Measurements from ENCODE around the gene UNC5B.

DNA sequence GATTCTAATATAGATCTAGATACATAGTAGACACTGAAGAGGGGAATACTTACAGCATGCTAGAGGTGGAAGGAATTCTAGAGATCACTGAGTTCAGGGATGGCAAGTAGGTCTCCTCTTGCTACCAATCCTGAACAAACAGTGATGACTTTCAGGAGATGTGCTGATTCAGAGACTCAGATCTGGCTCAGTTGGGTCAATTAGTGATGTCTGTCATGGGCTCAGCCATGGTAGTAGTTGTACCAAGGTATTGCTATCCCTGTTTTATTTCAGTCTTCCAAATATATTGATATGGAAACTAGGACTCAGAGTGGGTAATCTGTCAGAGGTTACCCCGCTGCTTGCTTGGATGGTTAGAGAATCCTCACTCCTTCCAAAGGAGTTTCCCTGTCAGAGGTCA is 38.5 kb downstream of the UNC5B start:
- TF ChIP-seq, protein P1, sequence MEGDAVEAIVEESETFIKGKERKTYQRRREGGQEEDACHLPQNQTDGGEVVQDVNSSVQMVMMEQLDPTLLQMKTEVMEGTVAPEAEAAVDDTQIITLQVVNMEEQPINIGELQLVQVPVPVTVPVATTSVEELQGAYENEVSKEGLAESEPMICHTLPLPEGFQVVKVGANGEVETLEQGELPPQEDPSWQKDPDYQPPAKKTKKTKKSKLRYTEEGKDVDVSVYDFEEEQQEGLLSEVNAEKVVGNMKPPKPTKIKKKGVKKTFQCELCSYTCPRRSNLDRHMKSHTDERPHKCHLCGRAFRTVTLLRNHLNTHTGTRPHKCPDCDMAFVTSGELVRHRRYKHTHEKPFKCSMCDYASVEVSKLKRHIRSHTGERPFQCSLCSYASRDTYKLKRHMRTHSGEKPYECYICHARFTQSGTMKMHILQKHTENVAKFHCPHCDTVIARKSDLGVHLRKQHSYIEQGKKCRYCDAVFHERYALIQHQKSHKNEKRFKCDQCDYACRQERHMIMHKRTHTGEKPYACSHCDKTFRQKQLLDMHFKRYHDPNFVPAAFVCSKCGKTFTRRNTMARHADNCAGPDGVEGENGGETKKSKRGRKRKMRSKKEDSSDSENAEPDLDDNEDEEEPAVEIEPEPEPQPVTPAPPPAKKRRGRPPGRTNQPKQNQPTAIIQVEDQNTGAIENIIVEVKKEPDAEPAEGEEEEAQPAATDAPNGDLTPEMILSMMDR (IDR thresholded peaks at IDR 0.05) = no peak
- TF ChIP-seq POLR2A (IDR thresholded peaks at IDR 0.05) = no peak

Data from thyroid gland (tissue), 4 donors.